ENCODE data around the gene ARHGEF25.
"Not testable (repeated sequence)": the region's sequence is repeated elsewhere in the genome, so short reads cannot be mapped to it uniquely, and the experiment has no call there.

The ARHGEF25 gene

GRCh38 chr12:57586128-57586527 lies 25.1 kb upstream of the ARHGEF25 start:
- DNase-seq, result no peak

- no peak for DNase-seq
Measured at GRCh38 chr12:57586832-57587429, 24.3 kb upstream of the ARHGEF25 start.

- not testable (repeated sequence) for DNase-seq
Measured at GRCh38 chr12:57588951-57589610, 22.2 kb upstream of the ARHGEF25 start.

- no peak for DNase-seq
Measured at GRCh38 chr12:57590479-57590863, 20.8 kb upstream of the ARHGEF25 start.

- DNase-seq, result peak; percentile 87
Measured at GRCh38 chr12:57590864-57591781, 20.1 kb upstream of the ARHGEF25 start, which contains the start of gene PIP4K2C. Gene PIP4K2C, plus strand, starts transcription at chr12:57591192. Its CDS starts 98 bp downstream, at chr12:57591290.

- DNase-seq, result no peak
Measured at GRCh38 chr12:57591782-57592325, 19.4 kb upstream of the ARHGEF25 start.

GRCh38 chr12:57592551-57593165 lies 18.6 kb upstream of the ARHGEF25 start:
- DNase-seq, result no peak

- DNase-seq, result no peak
Measured at GRCh38 chr12:57593187-57593586, 18.0 kb upstream of the ARHGEF25 start.

- DNase-seq, result no peak
Measured at GRCh38 chr12:57600395-57600794, 10.8 kb upstream of the ARHGEF25 start.

- no peak for DNase-seq
Measured at GRCh38 chr12:57602544-57602943, 8.7 kb upstream of the ARHGEF25 start.

- DNase-seq, result no peak
Measured at GRCh38 chr12:57603324-57603723, 7.9 kb upstream of the ARHGEF25 start.

- DNase-seq, result no peak
Measured at GRCh38 chr12:57603815-57604453, 7.3 kb upstream of the ARHGEF25 start.

- no peak for DNase-seq
Measured at GRCh38 chr12:57604454-57604991, 6.7 kb upstream of the ARHGEF25 start, which contains the start of gene DTX3. Gene DTX3, plus strand, starts transcription at chr12:57604824. Its CDS starts 1,694 bp downstream, at chr12:57606518.

- DNase-seq, result no peak
Measured at GRCh38 chr12:57604992-57605810, 6.0 kb upstream of the ARHGEF25 start.

- DNase-seq, result no peak
Measured at GRCh38 chr12:57605811-57606311, 5.4 kb upstream of the ARHGEF25 start.

GRCh38 chr12:57606399-57606798 lies 4.8 kb upstream of the ARHGEF25 start:
- no peak for DNase-seq

- no peak for DNase-seq
Measured at GRCh38 chr12:57606821-57607220, 4.4 kb upstream of the ARHGEF25 start.

GRCh38 chr12:57607958-57608663 lies 3.1 kb upstream of the ARHGEF25 start:
- no peak for DNase-seq

GRCh38 chr12:57609101-57609780 lies 2.0 kb upstream of the ARHGEF25 start:
- no peak for DNase-seq
